ENCODE data around the gene BTBD16. TPM values are rescaled to one million over a fixed set of nuclear protein-coding genes. Genes with fewer than 3 reads are reported as not detected.

The BTBD16 gene
- total RNA-seq, 1 experiment from 2014 or later = not detected

- Mint-ChIP-seq H3K4me3 (no peak overlapping the region), H3K9me3 (peaks cover 6% of the 10 kb centered on the region), H3K27ac (no peak overlapping the region), H3K4me1 (peaks cover 5% of the 10 kb centered on the region), H3K36me3 (peaks cover 9% of the 10 kb centered on the region), H3K27me3 (ENCODE audit: low read depth) (no peaks in the 10 kb centered on the region; the same call in 1 of the 2 replicates)
- DNase-seq (ENCODE audit: low spot score) = peak; percentile 80
- ChIA-PET POLR2A (interaction anchor here (0.6 kb wide), 1 partner anchor 223 kb away, joined by 4 read pairs; no protein-coding TSS in a partner anchor), CTCF (interaction anchor here (0.5 to 5.5 kb wide), 38 partner anchors 9 to 323 kb away, joined by 3 to 66 read pairs (median 4); no protein-coding TSS in a partner anchor)
- TF ChIP-seq PRRX2 (CRISPR knock-in tag; IDR thresholded peaks at IDR 0.05) (no peak), ESRRA (CRISPR knock-in tag; IDR thresholded peaks at IDR 0.05; ENCODE audit: borderline replicate concordance) (no peak), ZNF416 (CRISPR knock-in tag; IDR thresholded peaks at IDR 0.05) (no peak), EMX1 (CRISPR knock-in tag; IDR thresholded peaks at IDR 0.05) (no peak), E2F1 (CRISPR knock-in tag; IDR thresholded peaks at IDR 0.05) (no peak), CDX4 (CRISPR knock-in tag; IDR thresholded peaks at IDR 0.05; ENCODE audit: borderline replicate concordance) (no peak), ZNF138 (CRISPR knock-in tag; conservative IDR thresholded peaks at IDR 0.05) (no peak), ZBTB43 (CRISPR knock-in tag; IDR thresholded peaks at IDR 0.05) (no peak), HMGXB4 (CRISPR knock-in tag; IDR thresholded peaks at IDR 0.05) (no peak), ZNF396 (CRISPR knock-in tag; IDR thresholded peaks at IDR 0.05; ENCODE audit: borderline replicate concordance) (no peak), ETV6 (CRISPR knock-in tag; IDR thresholded peaks at IDR 0.05) (0 out of 2 replicates have a peak, but pooled peaks have one; percentile 44), ATF2 (CRISPR knock-in tag; IDR thresholded peaks at IDR 0.05; ENCODE audit: borderline replicate concordance, low read depth) (no peak), TEAD1 (CRISPR knock-in tag; IDR thresholded peaks at IDR 0.05) (no peak), TEAD4 (CRISPR knock-in tag; IDR thresholded peaks at IDR 0.05) (no peak)
- TF ChIP-seq, protein P1, sequence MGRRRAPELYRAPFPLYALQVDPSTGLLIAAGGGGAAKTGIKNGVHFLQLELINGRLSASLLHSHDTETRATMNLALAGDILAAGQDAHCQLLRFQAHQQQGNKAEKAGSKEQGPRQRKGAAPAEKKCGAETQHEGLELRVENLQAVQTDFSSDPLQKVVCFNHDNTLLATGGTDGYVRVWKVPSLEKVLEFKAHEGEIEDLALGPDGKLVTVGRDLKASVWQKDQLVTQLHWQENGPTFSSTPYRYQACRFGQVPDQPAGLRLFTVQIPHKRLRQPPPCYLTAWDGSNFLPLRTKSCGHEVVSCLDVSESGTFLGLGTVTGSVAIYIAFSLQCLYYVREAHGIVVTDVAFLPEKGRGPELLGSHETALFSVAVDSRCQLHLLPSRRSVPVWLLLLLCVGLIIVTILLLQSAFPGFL (CRISPR knock-in tag; IDR thresholded peaks at IDR 0.05; ENCODE audit: borderline replicate concordance) = no peak
- TF ChIP-seq, protein P2, sequence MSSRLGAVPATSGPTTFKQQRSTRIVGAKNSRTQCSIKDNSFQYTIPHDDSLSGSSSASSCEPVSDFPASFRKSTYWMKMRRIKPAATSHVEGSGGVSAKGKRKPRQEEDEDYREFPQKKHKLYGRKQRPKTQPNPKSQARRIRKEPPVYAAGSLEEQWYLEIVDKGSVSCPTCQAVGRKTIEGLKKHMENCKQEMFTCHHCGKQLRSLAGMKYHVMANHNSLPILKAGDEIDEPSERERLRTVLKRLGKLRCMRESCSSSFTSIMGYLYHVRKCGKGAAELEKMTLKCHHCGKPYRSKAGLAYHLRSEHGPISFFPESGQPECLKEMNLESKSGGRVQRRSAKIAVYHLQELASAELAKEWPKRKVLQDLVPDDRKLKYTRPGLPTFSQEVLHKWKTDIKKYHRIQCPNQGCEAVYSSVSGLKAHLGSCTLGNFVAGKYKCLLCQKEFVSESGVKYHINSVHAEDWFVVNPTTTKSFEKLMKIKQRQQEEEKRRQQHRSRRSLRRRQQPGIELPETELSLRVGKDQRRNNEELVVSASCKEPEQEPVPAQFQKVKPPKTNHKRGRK (CRISPR knock-in tag; IDR thresholded peaks at IDR 0.05; ENCODE audit: borderline replicate concordance) = no peak
- TF ChIP-seq, protein P3, sequence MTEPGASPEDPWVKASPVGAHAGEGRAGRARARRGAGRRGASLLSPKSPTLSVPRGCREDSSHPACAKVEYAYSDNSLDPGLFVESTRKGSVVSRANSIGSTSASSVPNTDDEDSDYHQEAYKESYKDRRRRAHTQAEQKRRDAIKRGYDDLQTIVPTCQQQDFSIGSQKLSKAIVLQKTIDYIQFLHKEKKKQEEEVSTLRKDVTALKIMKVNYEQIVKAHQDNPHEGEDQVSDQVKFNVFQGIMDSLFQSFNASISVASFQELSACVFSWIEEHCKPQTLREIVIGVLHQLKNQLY (CRISPR knock-in tag; IDR thresholded peaks at IDR 0.05) = no peak
- TF ChIP-seq, protein P4, sequence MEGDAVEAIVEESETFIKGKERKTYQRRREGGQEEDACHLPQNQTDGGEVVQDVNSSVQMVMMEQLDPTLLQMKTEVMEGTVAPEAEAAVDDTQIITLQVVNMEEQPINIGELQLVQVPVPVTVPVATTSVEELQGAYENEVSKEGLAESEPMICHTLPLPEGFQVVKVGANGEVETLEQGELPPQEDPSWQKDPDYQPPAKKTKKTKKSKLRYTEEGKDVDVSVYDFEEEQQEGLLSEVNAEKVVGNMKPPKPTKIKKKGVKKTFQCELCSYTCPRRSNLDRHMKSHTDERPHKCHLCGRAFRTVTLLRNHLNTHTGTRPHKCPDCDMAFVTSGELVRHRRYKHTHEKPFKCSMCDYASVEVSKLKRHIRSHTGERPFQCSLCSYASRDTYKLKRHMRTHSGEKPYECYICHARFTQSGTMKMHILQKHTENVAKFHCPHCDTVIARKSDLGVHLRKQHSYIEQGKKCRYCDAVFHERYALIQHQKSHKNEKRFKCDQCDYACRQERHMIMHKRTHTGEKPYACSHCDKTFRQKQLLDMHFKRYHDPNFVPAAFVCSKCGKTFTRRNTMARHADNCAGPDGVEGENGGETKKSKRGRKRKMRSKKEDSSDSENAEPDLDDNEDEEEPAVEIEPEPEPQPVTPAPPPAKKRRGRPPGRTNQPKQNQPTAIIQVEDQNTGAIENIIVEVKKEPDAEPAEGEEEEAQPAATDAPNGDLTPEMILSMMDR (IDR thresholded peaks at IDR 0.05) = peak; percentile 87
- peak; percentile 96 for ATAC-seq
These were observed 3.0 kb upstream of the BTBD16 start for GRCh38 chr10:122267849-122268737.
